ENCODE results near the gene PYDC2. TPM values are rescaled to one million over a fixed set of nuclear protein-coding genes. Genes with fewer than 3 reads are reported as not detected.

The PYDC2 gene
- total RNA-seq, 1 experiment from 2014 or later, result not detected

DNA sequence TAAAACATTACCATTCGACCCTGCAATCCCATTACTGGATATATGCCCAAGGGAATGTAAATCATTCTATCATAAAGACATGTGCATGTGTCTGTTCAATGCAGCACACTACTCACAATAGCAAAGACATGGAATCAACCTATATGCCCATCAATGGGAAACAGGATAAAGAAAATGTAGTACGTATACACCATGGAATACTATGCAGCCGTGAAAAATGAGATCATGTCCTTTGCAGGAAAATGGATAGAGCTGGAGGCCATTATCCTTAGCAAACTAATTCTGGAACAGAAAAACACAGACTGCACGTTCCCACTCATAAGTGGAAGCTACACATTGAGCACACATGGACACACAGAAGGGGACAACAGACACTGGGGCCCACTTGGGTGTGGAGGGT is 20.4 kb upstream of the PYDC2 start:
- no CpG with 5 or more reads among the region's 4 CpGs for WGBS (ENCODE audit: extremely low coverage, insufficient read length, low lambda C conversion rate)
- Histone ChIP-seq H2BK120ac (ENCODE audit: low read depth, low read length, poor library complexity, severe bottlenecking) (no peak overlapping the region), H3K27me3 (ENCODE audit: insufficient read depth, low read length) (no peaks in the 10 kb centered on the region), H3K18ac (ENCODE audit: insufficient read length, low read depth, low read length) (no peak overlapping the region), H3K9ac (ENCODE audit: extremely low read depth, insufficient read length, low read length) (no peak overlapping the region), H3K9me3 (ENCODE audit: control insufficient read depth, low read depth, low read length) (no peaks in the 10 kb centered on the region), H2BK15ac (ENCODE audit: low read depth, low read length) (no peak overlapping the region), H4K91ac (ENCODE audit: insufficient read length, low read depth, low read length) (no peak overlapping the region), H4K8ac (replicated peaks; ENCODE audit: insufficient read length, low read depth, low read length) (no peak overlapping the region), H3K4me1 (ENCODE audit: insufficient read depth, low read length) (no peaks in the 10 kb centered on the region), H3T11ph (ENCODE audit: low read length) (no peak overlapping the region), H3K23ac (ENCODE audit: insufficient read length, low read depth, low read length) (no peak overlapping the region), H2AK5ac (ENCODE audit: insufficient read length, low read length) (no peak overlapping the region), H2AFZ (ENCODE audit: low read length) (no peak overlapping the region), H2BK20ac (ENCODE audit: low read depth, low read length, poor library complexity, severe bottlenecking) (no peak overlapping the region), H4K20me1 (ENCODE audit: control insufficient read depth, insufficient read depth, insufficient read length) (no peaks in the 10 kb centered on the region), H2BK12ac (ENCODE audit: insufficient read length, low read depth, low read length) (no peak overlapping the region), H3K23me2 (ENCODE audit: insufficient read length, low read depth, low read length, poor library complexity, severe bottlenecking) (no peaks in the 10 kb centered on the region), H3K56ac (ENCODE audit: insufficient read length, low read depth, low read length) (no peak overlapping the region), H4K5ac (ENCODE audit: insufficient read length, low read depth, low read length) (no peak overlapping the region), H2BK5ac (ENCODE audit: insufficient read length, low read length) (no peak overlapping the region), H3K4ac (ENCODE audit: low read depth, low read length) (no peak overlapping the region), H3K4me2 (ENCODE audit: insufficient read depth, insufficient read length, low read length) (no peak overlapping the region), H3K27ac (ENCODE audit: insufficient read length, low read depth, low read length) (no peak overlapping the region), H3K14ac (ENCODE audit: insufficient read depth, low read length) (no peak overlapping the region), H3K79me2 (ENCODE audit: insufficient read depth, low read length) (no peaks in the 10 kb centered on the region), H3K79me1 (ENCODE audit: insufficient read depth, low read depth, low read length, poor library complexity, severe bottlenecking) (no peaks in the 10 kb centered on the region)
- no peak overlapping the region for H3K27ac Mint-ChIP-seq
- H3K9me3 Mint-ChIP-seq, result peaks cover 0 to 6% of the 10 kb centered on the region in 2 experiments; a peak in 1 of 5 replicates
- no peak overlapping the region for H3K4me3 Mint-ChIP-seq
- no peaks in the 10 kb centered on the region for H3K36me3 Mint-ChIP-seq (ENCODE audit: insufficient read depth in 1 of 3, low read depth in 3 of 3)
- no peaks in the 10 kb centered on the region for H3K27me3 Mint-ChIP-seq (ENCODE audit: low read depth)
- no peaks in the 10 kb centered on the region; a peak in 1 of 4 replicates for H3K4me1 Mint-ChIP-seq
- DNase-seq, result no peak
- TF ChIP-seq CTCF (conservative IDR thresholded peaks at IDR 0.05), result no peak
